Ascending aorta (tissue), 2 donors: Measurements from ENCODE around the gene OR1E2. TPM values are rescaled to one million over a fixed set of nuclear protein-coding genes. Genes with fewer than 3 reads are reported as not detected.

Experiments used
- DNase-seq, 2 donors: peaks; one replicate each; pipeline ENCODE4 v3.0.0-alpha.2; 2019; ENCODE audit warnings: low spot score in 2 of 2
- H3K27ac ChIP-seq, 2 donors: fragments of 200-600 bp; sonication (generic); one replicate each; pipeline ENCODE4 v1.5.1; 2016 to 2017; ENCODE audit warnings: mild to moderate bottlenecking in 1 of 2
- H3K27me3 ChIP-seq: fragments of 200-600 bp; sonication (generic); one replicate; pipeline ENCODE4 v1.5.1; 2017
- H3K36me3 ChIP-seq, 2 donors: fragments of 200-600 bp; sonication (generic); one replicate each; pipeline ENCODE4 v1.5.1; 2016
- H3K4me1 ChIP-seq, 2 donors: fragments of 200-600 bp; sonication (generic); one replicate each; pipeline ENCODE4 v1.5.1; 2016 to 2017; ENCODE audit warnings: mild to moderate bottlenecking in 1 of 2
- H3K4me3 ChIP-seq, 2 donors: fragments of 200-600 bp; sonication (generic); one replicate each; pipeline ENCODE4 v1.5.1; 2016 to 2017; ENCODE audit warnings: mild to moderate bottlenecking in 1 of 2
- H3K9me3 ChIP-seq, 2 donors: fragments of 200-600 bp; sonication (generic); one replicate each; pipeline ENCODE4 v1.5.1; 2016
- intact Hi-C: fragments of 100-400 bp; cut with DNase I; formaldehyde crosslinking; loops from one replicate; pipeline ENCODE4 v1.15.1; 2023
- total RNA-seq: library from RNA; depleted of rRNA; stranded (reverse); fragments of >200 nt; gene quantifications from one replicate; pipeline ENCODE4 v1.1.0, GENCODE V29; 2016
- TF ChIP-seq, protein P1 (sequence below), 3 experiments: fragments of 200-600 bp in 2 of 3; fragments of 450-650 bp in 1 of 3; sonication (generic) in 2 of 3; IDR thresholded peaks; one replicate each; pipeline ENCODE4 v1.5.1; 2016 to 2019; ENCODE audit warnings: antibody characterized with exemption in 3 of 3, mild to moderate bottlenecking in 1 of 3, moderate library complexity in 1 of 3

Gene OR1E2
- total RNA-seq, 1 donor from 2014 or later: not detected

DNA sequence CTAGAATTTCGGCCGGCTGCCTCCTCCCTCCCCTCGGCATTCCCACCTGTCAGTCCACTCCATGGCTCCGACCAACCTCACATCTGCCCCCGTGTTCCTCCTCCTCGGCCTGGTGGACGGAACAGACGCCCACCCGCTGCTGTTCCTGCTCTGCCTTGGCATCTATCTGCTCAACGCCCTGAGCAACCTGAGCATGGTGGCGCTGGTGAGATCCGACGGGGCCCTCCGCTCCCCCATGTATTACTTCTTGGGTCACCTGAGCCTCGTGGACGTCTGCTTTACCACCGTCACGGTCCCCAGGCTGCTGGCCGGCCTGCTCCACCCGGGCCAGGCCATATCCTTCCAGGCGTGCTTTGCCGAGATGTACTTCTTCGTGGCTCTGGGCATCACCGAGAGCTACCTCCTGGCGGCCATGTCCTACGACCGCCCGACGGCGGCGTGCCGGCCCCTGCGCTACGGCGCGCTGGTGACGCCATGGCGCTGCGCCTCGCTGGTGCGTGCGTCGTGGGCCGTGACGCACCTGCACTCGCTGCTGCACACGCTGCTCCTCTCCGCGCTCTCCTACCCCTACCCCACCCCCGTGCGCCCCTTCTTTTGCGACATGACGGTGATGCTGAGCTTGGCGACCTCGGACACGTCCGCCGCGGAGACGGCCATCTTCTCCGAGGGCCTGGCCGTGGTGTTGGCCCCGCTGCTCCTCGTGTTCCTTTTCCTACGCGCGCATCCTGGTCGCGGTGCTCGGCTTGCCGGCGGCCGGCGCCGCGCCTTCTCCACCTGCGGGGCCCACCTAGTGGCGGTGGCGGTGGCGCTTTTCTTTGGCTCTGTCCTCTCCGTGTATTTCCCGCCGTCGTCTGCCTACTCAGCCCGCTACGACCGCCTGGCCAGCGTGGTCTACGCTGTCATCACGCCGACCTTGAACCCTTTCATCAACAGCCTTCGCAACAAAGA is 47.5 kb downstream of the OR1E2 start, which contains the start of gene OR3A2:
Gene OR3A2 (minus strand): TSS at position 440 of the 948 bp plus-strand sequence.
- Histone ChIP-seq H3K4me3 (no peak within 1 kb of the TSS), H3K27ac (no peak within 1 kb of the TSS), H3K4me1 (no peaks in the 10 kb centered on the region), H3K27me3 (no peaks in the 10 kb centered on the region), H3K9me3 (no peaks in the 10 kb centered on the region), H3K36me3 (no peaks in the 10 kb centered on the region)
- TF ChIP-seq, protein P1, sequence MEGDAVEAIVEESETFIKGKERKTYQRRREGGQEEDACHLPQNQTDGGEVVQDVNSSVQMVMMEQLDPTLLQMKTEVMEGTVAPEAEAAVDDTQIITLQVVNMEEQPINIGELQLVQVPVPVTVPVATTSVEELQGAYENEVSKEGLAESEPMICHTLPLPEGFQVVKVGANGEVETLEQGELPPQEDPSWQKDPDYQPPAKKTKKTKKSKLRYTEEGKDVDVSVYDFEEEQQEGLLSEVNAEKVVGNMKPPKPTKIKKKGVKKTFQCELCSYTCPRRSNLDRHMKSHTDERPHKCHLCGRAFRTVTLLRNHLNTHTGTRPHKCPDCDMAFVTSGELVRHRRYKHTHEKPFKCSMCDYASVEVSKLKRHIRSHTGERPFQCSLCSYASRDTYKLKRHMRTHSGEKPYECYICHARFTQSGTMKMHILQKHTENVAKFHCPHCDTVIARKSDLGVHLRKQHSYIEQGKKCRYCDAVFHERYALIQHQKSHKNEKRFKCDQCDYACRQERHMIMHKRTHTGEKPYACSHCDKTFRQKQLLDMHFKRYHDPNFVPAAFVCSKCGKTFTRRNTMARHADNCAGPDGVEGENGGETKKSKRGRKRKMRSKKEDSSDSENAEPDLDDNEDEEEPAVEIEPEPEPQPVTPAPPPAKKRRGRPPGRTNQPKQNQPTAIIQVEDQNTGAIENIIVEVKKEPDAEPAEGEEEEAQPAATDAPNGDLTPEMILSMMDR (IDR thresholded peaks at IDR 0.05): no peak
- intact Hi-C loops: no loop called here
- DNase-seq: no peak

Other genes starting within 250 kb of the OR1E2 start
- not detected for gene OR1A2, start 236.3 kb downstream of the OR1E2 start, total RNA-seq
- gene OR1A1, start 226.2 kb downstream of the OR1E2 start, total RNA-seq: not detected
- not detected for gene OR3A1, start 135.5 kb downstream of the OR1E2 start, total RNA-seq
- gene OR3A2, start 47.5 kb downstream of the OR1E2 start, total RNA-seq: not detected
- not detected for gene OR1E1, start 35.4 kb downstream of the OR1E2 start, total RNA-seq
- not detected for gene OR3A3, start 22.5 kb downstream of the OR1E2 start, total RNA-seq
- gene SPATA22, start 38.0 kb upstream of the OR1E2 start, total RNA-seq: not detected
- gene ASPA, start 42.2 kb upstream of the OR1E2 start, total RNA-seq: 0.11 TPM
- 0.11 TPM for gene TRPV3, start 124.0 kb upstream of the OR1E2 start, total RNA-seq
- 15.9 TPM for gene TRPV1, start 175.6 kb upstream of the OR1E2 start, total RNA-seq
- 0.32 TPM for gene SHPK, start 202.4 kb upstream of the OR1E2 start, total RNA-seq
- 16.7 TPM for gene CTNS, start 202.9 kb upstream of the OR1E2 start, total RNA-seq
- gene TAX1BP3, start 234.7 kb upstream of the OR1E2 start, total RNA-seq: 165 TPM
- 75.0 TPM for gene EMC6, start 235.0 kb upstream of the OR1E2 start, total RNA-seq